ENCODE results near the gene TBCK. TPM values are rescaled to one million over a fixed set of nuclear protein-coding genes. Genes with fewer than 3 reads are reported as not detected.

The TBCK gene
- total and polyA plus RNA-seq, 4 donors = 4.9 to 25.5 (median 15.8) TPM

- Histone ChIP-seq H3K27ac (ENCODE audit: low read depth in 1 of 2, low read length in 2 of 2) (no peak overlapping the region), H3K27me3 (ENCODE audit: control insufficient read depth in 4 of 4, insufficient read depth in 4 of 4, low read length in 3 of 4) (no peaks in the 10 kb centered on the region), H3K4me3 (ENCODE audit: low read depth in 1 of 3, low read length in 3 of 3) (no peak overlapping the region), H3K9me3 (ENCODE audit: control insufficient read depth in 4 of 4, low read length in 3 of 4) (peaks cover 0 to 4% (median 0%) of the 10 kb centered on the region in 4 donors), H3K4me1 (ENCODE audit: control insufficient read depth in 4 of 4, insufficient read depth in 4 of 4, low read length in 3 of 4) (no peaks in the 10 kb centered on the region), H3K36me3 (ENCODE audit: control insufficient read depth in 4 of 4, insufficient read depth in 3 of 4, low read depth in 1 of 4, low read length in 3 of 4) (peaks cover 0 to 5% (median 0%) of the 10 kb centered on the region in 4 donors), H3K9ac (ENCODE audit: low read depth in 1 of 2, low read length in 2 of 2) (no peak overlapping the region)
- no peak for TF ChIP-seq FOXA1 (IDR thresholded peaks at IDR 0.05)
- no peak for TF ChIP-seq RAD21 (IDR thresholded peaks at IDR 0.05)
- TF ChIP-seq, protein P1, sequence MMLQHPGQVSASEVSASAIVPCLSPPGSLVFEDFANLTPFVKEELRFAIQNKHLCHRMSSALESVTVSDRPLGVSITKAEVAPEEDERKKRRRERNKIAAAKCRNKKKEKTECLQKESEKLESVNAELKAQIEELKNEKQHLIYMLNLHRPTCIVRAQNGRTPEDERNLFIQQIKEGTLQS (IDR thresholded peaks at IDR 0.05) = no peak
- TF ChIP-seq GABPA (IDR thresholded peaks at IDR 0.05 in 1 of 2, conservative IDR thresholded peaks at IDR 0.05 in 1 of 2) = no peak
- TF ChIP-seq TAF1 (conservative IDR thresholded peaks at IDR 0.05) = no peak
- no peak for TF ChIP-seq RXRA (IDR thresholded peaks at IDR 0.05)
- TF ChIP-seq HNF4G (IDR thresholded peaks at IDR 0.05) = no peak
- TF ChIP-seq JUND (IDR thresholded peaks at IDR 0.05) = no peak
- TF ChIP-seq EGR1 (IDR thresholded peaks at IDR 0.05; ENCODE audit: low read depth in 2 of 2) = no peak
- TF ChIP-seq CTCF (IDR thresholded peaks at IDR 0.05; ENCODE audit: low read depth, low read length, missing input control) = no peak
- no peak for TF ChIP-seq HNF4A (conservative IDR thresholded peaks at IDR 0.05)
- no peak for TF ChIP-seq ZBTB33 (IDR thresholded peaks at IDR 0.05)
- TF ChIP-seq NR2F2 (IDR thresholded peaks at IDR 0.05) = no peak
- no peak for TF ChIP-seq REST (IDR thresholded peaks at IDR 0.05)
- TF ChIP-seq, protein P2, sequence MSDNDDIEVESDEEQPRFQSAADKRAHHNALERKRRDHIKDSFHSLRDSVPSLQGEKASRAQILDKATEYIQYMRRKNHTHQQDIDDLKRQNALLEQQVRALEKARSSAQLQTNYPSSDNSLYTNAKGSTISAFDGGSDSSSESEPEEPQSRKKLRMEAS (IDR thresholded peaks at IDR 0.05) = no peak
- TF ChIP-seq SP1 (IDR thresholded peaks at IDR 0.05) = no peak
- TF ChIP-seq FOXA2 (IDR thresholded peaks at IDR 0.05) = no peak
- no peak for TF ChIP-seq YY1 (IDR thresholded peaks at IDR 0.05)
- DNase-seq (ENCODE audit: low spot score) = no peak
- WGBS = 95% methylated on average over 2 of the region's 2 CpGs
Observed at GRCh38 chr4:106149911-106150310, 166.1 kb downstream of the TBCK start.

Data from liver (tissue), 9 donors.